Measurements from ENCODE around the gene ITGB2. TPM values are rescaled to one million over a fixed set of nuclear protein-coding genes. Genes with fewer than 3 reads are reported as not detected.

Gene ITGB2
- total and polyA plus RNA-seq, 7 donors, result 2.5 to 11.7 (median 8.3) TPM

- ATAC-seq (peak; percentile 9 to 28 (median 26)), DNase-seq (peak in 1 of 2 donors; percentile 55)
- Histone ChIP-seq H3K36me3 (ENCODE audit: insufficient read depth in 1 of 2, low read depth in 1 of 2) (peaks cover 0 to 18% of the 10 kb centered on the region in 2 donors), H3K27me3 (ENCODE audit: insufficient read depth in 3 of 3, low read length in 2 of 3) (no peaks in the 10 kb centered on the region), H3K4me1 (peaks cover 14% of the 10 kb centered on the region), H3K27ac (no peak overlapping the region), H3K4me3 (peak overlapping the region; percentile 18), H3K9me3 (no peaks in the 10 kb centered on the region)
- TF ChIP-seq, protein P1, sequence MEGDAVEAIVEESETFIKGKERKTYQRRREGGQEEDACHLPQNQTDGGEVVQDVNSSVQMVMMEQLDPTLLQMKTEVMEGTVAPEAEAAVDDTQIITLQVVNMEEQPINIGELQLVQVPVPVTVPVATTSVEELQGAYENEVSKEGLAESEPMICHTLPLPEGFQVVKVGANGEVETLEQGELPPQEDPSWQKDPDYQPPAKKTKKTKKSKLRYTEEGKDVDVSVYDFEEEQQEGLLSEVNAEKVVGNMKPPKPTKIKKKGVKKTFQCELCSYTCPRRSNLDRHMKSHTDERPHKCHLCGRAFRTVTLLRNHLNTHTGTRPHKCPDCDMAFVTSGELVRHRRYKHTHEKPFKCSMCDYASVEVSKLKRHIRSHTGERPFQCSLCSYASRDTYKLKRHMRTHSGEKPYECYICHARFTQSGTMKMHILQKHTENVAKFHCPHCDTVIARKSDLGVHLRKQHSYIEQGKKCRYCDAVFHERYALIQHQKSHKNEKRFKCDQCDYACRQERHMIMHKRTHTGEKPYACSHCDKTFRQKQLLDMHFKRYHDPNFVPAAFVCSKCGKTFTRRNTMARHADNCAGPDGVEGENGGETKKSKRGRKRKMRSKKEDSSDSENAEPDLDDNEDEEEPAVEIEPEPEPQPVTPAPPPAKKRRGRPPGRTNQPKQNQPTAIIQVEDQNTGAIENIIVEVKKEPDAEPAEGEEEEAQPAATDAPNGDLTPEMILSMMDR (IDR thresholded peaks at IDR 0.05), result no peak
- 89 to 91% (median 90%) methylated on average over 36 to 38 of the region's 38 CpGs for WGBS, 3 donors
- intact Hi-C loops (cut with DNase I), result no loop called here
These were observed 46.7 kb upstream of the ITGB2 start for GRCh38 chr21:44967082-44968047.

DNA sequence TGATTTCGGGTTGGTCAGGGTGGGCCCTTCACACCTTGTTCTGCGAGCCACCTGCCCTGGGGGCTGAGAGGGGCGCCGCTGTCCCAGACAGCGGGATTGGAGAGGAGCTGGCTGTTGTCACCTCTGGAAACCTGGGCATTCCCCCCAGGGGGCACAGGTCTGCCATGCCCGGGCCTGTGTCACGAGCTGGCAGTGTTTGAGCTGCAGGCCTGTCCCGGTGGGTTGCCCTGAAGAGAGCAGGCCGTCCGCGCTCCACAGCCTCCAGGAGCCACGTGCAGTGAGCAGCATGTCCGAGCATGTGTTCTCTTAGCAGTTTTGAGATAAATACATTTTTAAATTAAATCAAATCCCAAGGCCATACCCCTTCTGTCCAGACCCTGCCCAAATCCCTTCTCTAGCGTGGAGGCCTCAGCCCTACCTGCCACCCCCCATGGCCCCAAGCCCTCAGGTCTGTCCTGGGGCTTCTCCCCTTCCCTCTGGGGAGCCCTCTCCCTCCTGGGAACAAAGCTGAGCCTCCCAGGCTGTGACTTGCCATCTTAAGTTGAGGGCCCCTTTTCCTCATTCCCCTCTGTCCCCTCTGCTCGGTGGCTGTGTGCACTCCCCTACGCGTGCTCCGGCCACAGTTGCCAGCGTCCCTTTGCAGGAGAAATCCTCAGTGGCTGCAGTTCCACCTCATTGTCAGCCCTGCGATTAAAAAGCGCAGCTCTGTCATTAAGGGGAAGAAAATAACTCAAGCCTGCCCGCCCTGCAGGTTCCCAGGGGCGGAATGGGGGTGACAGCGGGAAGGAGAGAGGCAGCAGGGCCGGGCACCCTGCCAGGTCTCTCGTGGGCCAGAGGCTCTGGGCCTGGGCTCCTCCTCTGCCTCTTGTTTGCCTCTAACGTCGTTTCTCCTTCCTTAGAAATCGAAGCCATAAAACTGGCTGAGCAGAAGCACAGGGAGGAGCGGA, 45.7 kb upstream of the ITGB2 start:
- DNase-seq (peak; percentile 63 to 77), ATAC-seq (peak in 1 of 4 donors; percentile 32)
- TF ChIP-seq, protein P1 (IDR thresholded peaks at IDR 0.05), result no peak
- no peaks in the 10 kb centered on the region for H3K27me3 ChIP-seq (ENCODE audit: insufficient read depth in 3 of 3, low read length in 2 of 3)
- no peak overlapping the region for H3K27ac ChIP-seq
- no peak overlapping the region for H3K4me3 ChIP-seq
- H3K9me3 ChIP-seq, result no peaks in the 10 kb centered on the region
- WGBS, 3 donors, result 71 to 74% (median 73%) methylated on average over 27 to 30 of the region's 30 CpGs
- intact Hi-C loops (cut with DNase I), result no loop called here
- peaks cover 17% of the 10 kb centered on the region for H3K4me1 ChIP-seq
- H3K36me3 ChIP-seq (ENCODE audit: insufficient read depth in 1 of 2, low read depth in 1 of 2), result peaks cover 0 to 18% of the 10 kb centered on the region in 2 donors

- 79 to 85% (median 85%) methylated on average over 17 of the region's 17 CpGs for WGBS, 3 donors
- Histone ChIP-seq H3K27me3 (ENCODE audit: insufficient read depth in 3 of 3, low read length in 2 of 3) (no peaks in the 10 kb centered on the region), H3K4me1 (peaks cover 20% of the 10 kb centered on the region), H3K9me3 (no peaks in the 10 kb centered on the region), H3K36me3 (ENCODE audit: insufficient read depth in 1 of 2, low read depth in 1 of 2) (peaks cover 0 to 25% of the 10 kb centered on the region in 2 donors), H3K4me3 (no peak overlapping the region), H3K27ac (no peak overlapping the region)
- intact Hi-C loops (cut with DNase I), result no loop called here
- DNase-seq (peak; percentile 18 to 48), ATAC-seq (no peak)
- TF ChIP-seq, protein P1 (IDR thresholded peaks at IDR 0.05), result no peak
These were observed 44.7 kb upstream of the ITGB2 start for GRCh38 chr21:44965251-44966022.

DNA sequence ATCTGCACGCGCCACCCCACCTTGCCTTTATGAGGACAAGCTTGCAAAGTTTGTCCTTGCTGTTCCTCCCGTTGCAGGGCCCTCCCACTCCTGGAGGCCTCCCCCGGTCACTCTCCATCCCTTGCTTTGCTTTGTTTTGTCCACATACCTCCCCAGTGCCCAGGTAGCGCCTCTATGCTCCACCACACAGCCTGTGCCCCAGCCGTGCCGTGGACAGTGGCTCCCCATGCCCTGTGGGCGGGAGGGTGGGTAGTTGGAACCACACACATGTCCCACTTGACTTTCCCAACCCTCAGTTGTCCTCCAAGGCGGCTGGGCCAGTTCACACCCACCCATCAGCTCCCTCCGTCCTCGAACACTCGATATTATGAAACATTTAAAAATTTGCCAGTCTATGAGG, 43.7 kb upstream of the ITGB2 start:
- peaks cover 28% of the 10 kb centered on the region for H3K4me1 ChIP-seq
- TF ChIP-seq, protein P1 (IDR thresholded peaks at IDR 0.05), result no peak
- peaks cover 0 to 26% of the 10 kb centered on the region in 2 donors for H3K36me3 ChIP-seq (ENCODE audit: insufficient read depth in 1 of 2, low read depth in 1 of 2)
- intact Hi-C loops (cut with DNase I), result no loop called here
- H3K4me3 ChIP-seq, result no peak overlapping the region
- H3K27me3 ChIP-seq (ENCODE audit: insufficient read depth in 3 of 3, low read length in 2 of 3), result no peaks in the 10 kb centered on the region
- no peak overlapping the region for H3K27ac ChIP-seq
- ATAC-seq (no peak), DNase-seq (peak in 1 of 2 donors; percentile 6)
- 94 to 98% (median 96%) methylated on average over 11 to 12 of the region's 12 CpGs for WGBS, 3 donors
- H3K9me3 ChIP-seq, result no peaks in the 10 kb centered on the region
